Nucleus accumbens (tissue), 56 donors: ENCODE data around the gene STPG4.

Source experiments
- DNase-seq, 56 donors: peaks; one replicate each; lab custom pipeline; 2025; lab: John Stamatoyannopoulos, UW

STPG4 gene

GRCh38 chr2:47061944-47062678, 93.0 kb downstream of the STPG4 start:
- no peak for DNase-seq

DNA sequence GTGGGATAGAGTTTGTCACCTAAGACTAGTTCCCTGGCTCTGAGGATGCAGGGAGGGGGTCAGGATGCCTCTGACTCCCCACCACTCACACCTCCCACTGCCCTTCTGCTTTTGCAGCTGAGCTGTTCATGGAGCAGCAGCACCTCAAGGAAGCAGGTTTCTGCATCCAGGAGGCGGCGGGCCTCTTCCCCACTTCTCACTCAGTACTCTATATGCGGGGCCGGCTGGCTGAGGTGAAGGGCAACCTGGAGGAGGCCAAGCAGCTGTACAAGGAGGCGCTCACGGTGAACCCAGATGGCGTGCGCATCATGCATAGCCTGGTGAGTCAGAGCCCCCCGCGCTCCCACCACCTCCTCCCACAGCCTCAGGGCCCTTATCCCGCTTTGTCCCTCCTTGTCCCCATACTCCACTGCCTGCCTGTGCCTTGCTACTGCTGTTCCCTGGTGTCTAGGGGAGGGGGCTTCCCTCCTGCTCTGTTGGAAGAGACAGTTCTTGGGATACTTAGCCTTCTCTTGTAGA, 94.4 kb downstream of the STPG4 start:
- no peak for DNase-seq

- peak in 34 of 56 donors; percentile 15 to 76 (median 48) for DNase-seq
These were observed 96.8 kb downstream of the STPG4 start for GRCh38 chr2:47058003-47058931.

DNA sequence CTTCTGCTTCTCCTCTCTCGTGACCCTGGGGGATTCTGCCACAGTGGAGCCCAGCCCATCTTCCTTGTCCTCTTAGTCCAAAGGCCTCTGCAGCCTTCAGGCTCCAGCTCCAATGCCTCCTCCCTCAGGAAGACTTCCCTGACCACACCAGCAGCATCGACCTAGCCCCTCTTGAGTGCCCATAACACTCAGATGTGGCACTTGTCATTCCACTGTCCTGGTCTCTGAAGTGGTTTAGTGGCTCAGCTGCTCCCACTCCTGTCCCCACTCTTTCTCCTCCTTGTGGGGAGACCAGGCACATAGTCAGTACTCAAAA, 97.5 kb downstream of the STPG4 start:
- DNase-seq: no peak

DNA sequence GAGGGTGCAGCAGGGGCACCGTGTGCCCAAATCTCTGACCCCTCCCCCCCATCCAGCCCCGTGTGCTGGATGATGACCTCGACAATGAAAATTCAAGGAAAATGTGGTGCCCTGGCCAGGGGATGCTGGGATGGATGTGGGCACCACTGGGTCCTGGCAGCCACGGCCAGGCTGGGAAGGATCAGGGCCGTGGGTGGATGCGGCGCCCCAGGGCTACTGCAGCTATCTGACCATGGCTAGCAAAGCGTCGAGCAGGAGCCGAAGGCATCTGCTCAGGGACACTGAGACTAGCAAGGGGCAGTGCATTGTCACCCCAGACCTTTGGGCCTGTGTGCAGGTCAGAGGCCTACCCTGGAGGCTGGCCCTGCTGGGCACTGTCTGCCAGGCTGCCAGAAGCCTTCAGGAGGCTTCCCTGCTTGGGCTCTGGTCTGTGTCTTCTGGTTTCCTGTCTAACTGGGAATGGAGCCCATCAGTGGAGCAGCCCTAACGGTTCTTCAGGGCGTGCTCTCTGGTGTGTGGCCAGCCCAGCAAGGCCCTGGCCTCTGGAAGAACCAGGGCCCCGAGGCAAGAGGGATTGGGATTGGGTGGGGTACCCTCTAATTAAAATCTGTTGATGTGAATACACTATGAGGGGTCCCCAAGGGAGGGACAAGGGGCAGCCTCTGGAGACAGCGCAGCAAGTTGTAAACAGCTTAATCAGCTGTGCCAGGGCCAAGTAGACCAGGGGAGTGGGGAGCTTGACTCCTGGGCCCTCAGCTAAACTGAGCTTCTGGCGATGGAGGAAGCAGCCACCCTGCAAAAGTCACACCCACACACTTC, 98.0 kb downstream of the STPG4 start:
- DNase-seq: peak in 5 of 56 donors; percentile 19 to 46 (median 22)

DNA sequence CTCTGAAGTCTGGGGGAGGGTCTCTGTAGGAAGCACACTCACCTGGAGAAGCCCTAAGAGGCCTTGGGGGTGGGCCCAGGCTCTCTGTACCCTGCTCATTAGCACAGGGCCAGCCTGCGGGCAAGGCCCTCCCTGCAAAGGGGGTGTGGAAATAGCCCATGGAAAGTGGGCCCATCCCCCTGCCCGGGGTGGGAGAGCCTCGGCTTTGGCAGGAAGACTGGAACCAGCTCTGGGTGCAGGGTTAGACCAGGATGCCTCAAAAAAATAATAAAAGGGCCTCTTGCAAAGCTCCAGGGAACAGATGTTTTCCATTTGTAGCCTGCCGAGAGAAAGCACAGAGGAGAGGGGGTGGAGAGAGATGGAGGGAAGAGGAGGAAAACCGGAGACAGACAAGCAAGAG, 98.7 kb downstream of the STPG4 start:
- DNase-seq: no peak

- DNase-seq: no peak
These were observed 100.2 kb downstream of the STPG4 start for GRCh38 chr2:47054868-47055267.

GRCh38 chr2:47054036-47054555, 101.0 kb downstream of the STPG4 start:
- DNase-seq: no peak

- DNase-seq: peak in 1 of 56 donors; percentile 22
These were observed 102.3 kb downstream of the STPG4 start for GRCh38 chr2:47052847-47053246.

DNA sequence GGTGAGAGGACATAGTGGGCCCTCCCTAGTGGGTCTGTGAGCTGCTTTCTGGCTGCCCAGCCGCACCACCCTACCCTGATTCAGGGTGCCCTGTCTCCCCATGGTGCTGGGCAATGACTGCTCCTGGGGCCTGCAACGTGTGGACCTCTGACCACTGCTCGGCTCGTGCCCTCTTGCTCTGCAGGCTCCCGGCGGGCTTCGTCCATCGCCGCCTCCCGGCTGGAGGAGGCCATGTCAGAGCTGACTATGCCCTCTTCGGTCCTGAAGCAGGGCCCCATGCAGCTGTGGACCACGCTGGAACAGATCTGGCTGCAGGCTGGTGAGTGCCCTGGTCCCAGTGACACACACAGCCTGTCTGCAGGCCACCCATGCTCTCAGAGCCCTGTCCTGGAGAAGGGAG, 103.5 kb downstream of the STPG4 start:
- no peak for DNase-seq

DNA sequence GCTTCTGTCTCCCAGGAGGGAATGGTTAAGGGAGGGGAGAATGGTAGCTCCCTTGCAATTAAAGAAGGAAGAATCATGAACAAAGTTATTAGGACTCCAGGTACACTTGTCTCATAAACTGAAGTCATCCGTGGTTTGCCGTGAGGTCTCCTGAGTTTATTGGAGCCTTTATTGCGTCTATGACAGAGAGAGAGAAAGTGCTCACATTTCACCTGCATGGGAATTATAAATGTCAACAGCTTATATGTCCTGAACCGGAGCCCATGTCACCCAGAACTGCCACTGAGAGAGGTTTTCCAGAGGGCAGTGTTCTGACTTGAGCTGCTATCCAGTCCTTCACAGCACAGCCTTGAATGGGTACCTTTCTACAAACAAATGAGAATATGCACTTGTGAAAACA, 104.3 kb downstream of the STPG4 start:
- DNase-seq: no peak

DNA sequence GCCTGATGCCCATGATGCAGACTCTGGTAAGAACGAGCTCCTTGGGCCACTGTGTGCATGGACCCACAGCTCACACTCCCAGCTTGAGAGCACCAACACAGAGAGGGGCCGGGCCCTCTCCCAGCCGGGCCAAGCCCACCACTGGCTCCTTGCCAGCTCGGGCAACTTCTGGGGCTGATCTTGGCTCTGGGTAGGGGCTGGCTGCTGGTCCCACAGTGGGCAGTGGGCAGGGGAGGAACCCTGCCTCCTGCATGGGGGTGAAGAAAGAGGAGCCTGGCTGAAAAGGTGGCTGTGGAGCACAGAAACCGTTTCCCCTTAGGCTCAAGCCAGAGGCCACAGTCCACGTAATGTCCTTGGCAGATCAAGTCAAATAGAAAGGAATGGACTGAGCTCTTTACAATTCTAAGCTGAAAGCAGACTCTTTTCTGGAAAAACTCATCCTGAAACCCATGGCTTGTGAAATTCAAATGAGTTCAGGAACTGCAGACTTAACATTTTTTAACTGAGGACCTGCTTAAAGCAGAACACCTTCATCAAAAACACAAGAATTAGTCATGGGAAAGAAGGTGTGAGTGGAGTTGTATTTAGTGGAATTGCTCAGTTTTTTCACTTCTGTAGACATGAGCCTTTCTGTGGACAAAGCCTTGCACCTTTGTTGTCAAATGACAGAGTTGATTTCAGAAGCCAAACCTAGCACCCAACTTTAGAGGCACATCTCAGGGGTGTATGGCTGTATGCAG, 104.9 kb downstream of the STPG4 start:
- no peak for DNase-seq

DNA sequence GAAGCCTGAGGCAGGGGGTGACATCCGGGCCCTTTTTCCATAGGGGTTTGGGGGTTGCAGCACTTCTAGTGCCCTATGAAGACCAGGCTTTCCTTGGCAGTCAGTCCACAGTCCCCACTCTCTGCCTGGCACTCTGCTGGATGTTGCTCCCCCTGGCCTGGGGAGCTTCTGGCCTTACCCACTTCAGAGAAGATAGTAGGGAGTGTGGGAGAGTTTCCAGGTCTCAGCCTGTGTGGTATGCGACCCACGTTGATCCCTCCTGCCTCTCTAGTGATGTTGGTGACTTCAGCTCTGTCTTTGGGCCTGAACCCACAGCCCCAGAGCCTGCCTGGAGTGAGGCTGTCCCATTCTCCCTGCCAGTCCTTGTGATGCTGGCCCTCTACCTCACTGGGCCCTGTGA, 105.6 kb downstream of the STPG4 start:
- DNase-seq: no peak

DNA sequence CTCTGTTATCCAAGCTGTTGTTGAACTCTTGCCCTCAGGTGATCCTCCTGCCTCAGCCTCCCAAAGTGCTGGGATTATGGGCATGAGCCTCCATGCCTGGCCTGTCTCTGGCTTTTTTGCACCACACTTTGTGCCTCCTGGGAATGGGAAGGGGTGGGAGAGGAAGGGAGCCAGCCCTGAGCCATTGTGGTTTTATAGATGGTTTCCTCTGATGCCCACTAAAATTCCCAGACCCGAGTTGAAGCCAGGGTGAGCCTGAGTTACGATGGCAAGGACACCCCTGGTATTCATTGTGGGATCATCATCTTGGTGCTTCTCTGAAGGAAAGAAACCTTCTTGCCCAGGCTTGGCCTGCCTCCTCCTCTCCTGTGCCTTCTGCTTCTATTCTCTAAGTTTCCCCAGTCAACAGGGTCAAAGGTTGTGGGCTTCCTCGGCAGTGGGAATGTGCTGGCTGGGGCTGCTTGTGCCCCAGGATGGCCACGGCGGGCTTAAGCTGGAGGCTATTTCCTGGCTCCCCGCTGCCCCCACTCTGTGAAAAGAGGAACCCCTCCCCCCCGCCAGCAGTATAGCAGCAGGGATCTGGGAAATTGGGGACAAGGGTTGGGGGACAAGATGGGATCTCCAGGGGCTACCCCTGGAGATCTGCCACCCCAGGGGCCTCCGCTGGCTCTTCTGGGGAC, 106.2 kb downstream of the STPG4 start:
- DNase-seq: peak in 1 of 56 donors; percentile 26

GRCh38 chr2:47046271-47046670, 108.8 kb downstream of the STPG4 start:
- DNase-seq: peak in 54 of 56 donors; percentile 21 to 94 (median 84)

- no peak for DNase-seq
These were observed 111.2 kb downstream of the STPG4 start for GRCh38 chr2:47043891-47044239.

DNA sequence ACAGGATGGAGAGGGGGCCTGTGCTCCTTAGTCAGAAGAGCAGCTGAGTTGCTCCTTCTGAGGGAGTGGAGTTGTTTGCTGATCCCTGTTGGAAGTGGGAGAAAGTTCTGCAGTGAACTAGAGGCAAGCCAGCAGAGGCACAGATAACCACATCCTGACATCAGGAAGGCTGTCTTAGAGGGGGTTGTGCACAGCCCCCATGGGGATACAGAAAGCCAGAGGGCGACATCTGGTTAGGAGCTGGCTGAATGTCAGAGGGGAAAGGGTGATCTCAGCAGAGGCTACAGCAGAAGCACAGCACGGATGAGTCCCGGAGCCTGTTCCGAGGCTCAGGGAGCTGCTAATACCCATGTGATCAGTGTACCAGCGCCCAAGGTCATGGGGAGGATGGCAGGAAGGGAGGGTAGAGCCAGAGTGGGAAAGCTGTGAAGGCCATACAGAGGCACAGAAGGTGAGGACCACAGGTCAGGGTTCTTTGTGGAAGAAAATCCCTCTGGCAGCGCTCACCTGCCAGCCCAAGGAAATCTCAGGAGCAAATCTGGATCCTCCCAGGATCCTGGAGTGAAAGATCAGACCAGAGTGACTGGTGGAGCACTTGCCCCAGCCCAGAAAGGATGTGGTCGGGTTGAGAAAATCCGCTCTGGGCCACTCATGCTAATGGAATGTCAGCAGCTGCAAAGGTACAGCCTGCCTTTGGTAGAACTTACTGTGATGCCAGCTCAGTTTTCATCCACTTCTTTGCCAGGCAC, 111.8 kb downstream of the STPG4 start:
- DNase-seq: peak in 30 of 56 donors; percentile 7 to 59 (median 34)

GRCh38 chr2:47041891-47042684, 113.0 kb downstream of the STPG4 start:
- no peak for DNase-seq
